Keratinocyte (primary cell): Measurements from ENCODE around the gene EIF3A. TPM values are rescaled to one million over a fixed set of nuclear protein-coding genes. Genes with fewer than 3 reads are reported as not detected.
A peak's percentile ranks its signal among the peaks of the same experiment; 100 is the strongest.

Source experiments
- DNase-seq: peaks from one replicate; pipeline ENCODE4 v3.0.0-alpha.2; 2011; ENCODE audit warnings: low read depth, missing footprints, low spot score
- FAIRE-seq: peaks from 2 replicates; lab custom pipeline; 2011; peaks lifted over from hg19 to GRCh38; lab: Jason Lieb, UNC
- H2AFZ ChIP-seq: 2 replicates; pipeline ENCODE4 v1.6.0; 2012; ENCODE audit warnings: low read length, control low read depth, inconsistent platforms; ENCODE audit not compliant: control insufficient read depth
- H3K27ac ChIP-seq: 2 replicates; pipeline ENCODE4 v1.5.1; 2011; ENCODE audit warnings: low read length; ENCODE audit not compliant: control insufficient read depth, insufficient read depth
- H3K27me3 ChIP-seq: 3 replicates; pipeline ENCODE4 v1.6.0; 2011; ENCODE audit warnings: low read length; ENCODE audit not compliant: control insufficient read depth, insufficient read depth; ENCODE audit errors: extremely low read depth
- H3K36me3 ChIP-seq, 2 experiments: 2 replicates in 1 of 2; 3 replicates in 1 of 2; pipeline ENCODE4 v1.5.1; 2011; ENCODE audit warnings: low read length in 2 of 2, mild to moderate bottlenecking in 1 of 2; ENCODE audit not compliant: control insufficient read depth in 2 of 2, insufficient read depth in 2 of 2; ENCODE audit errors: extremely low read depth in 1 of 2
- H3K4me1 ChIP-seq: 3 replicates; pipeline ENCODE4 v1.5.1; 2011; ENCODE audit warnings: low read length; ENCODE audit not compliant: control insufficient read depth, insufficient read depth; ENCODE audit errors: extremely low read depth
- H3K4me2 ChIP-seq: 3 replicates; pipeline ENCODE4 v1.6.0; 2011; ENCODE audit warnings: low read depth, low read length; ENCODE audit not compliant: control insufficient read depth, insufficient read depth; ENCODE audit errors: extremely low read depth
- H3K4me3 ChIP-seq, 3 experiments: fragments of 200-600 bp in 1 of 3; sonication (generic) in 1 of 3; 2 replicates in 2 of 3; 3 replicates in 1 of 3; pipeline ENCODE4 v1.5.1; 2011 to 2016; ENCODE audit warnings: low read length in 3 of 3, mild to moderate bottlenecking in 3 of 3, control low read depth in 2 of 3, inconsistent platforms in 1 of 3, low read depth in 1 of 3, mixed read lengths in 1 of 3, mixed run types in 1 of 3, moderate library complexity in 1 of 3; ENCODE audit not compliant: control insufficient read depth in 2 of 3, insufficient read depth in 2 of 3; ENCODE audit errors: extremely low read depth in 1 of 3
- H3K79me2 ChIP-seq: 2 replicates; pipeline ENCODE4 v1.6.0; 2012; ENCODE audit warnings: low read length; ENCODE audit not compliant: control insufficient read depth, insufficient read depth
- H3K9ac ChIP-seq: 3 replicates; pipeline ENCODE4 v1.6.0; 2011; ENCODE audit warnings: low read length; ENCODE audit not compliant: control insufficient read depth, insufficient read depth; ENCODE audit errors: extremely low read depth
- H3K9me1 ChIP-seq: 3 replicates; pipeline ENCODE4 v1.6.0; 2011; ENCODE audit warnings: low read length; ENCODE audit not compliant: control insufficient read depth, insufficient read depth; ENCODE audit errors: extremely low read depth
- H3K9me3 ChIP-seq: 2 replicates; pipeline ENCODE4 v1.5.1; 2012; ENCODE audit warnings: low read depth, low read length; ENCODE audit not compliant: control insufficient read depth
- H4K20me1 ChIP-seq: 3 replicates; pipeline ENCODE4 v1.6.0; 2011; ENCODE audit warnings: low read length; ENCODE audit not compliant: control insufficient read depth, insufficient read depth; ENCODE audit errors: extremely low read depth
- CTCF ChIP-seq, 3 experiments: IDR thresholded peaks in 1 of 3; conservative IDR thresholded peaks in 1 of 3; optimal IDR thresholded peaks in 1 of 3; 2 replicates in 2 of 3; 3 replicates in 1 of 3; pipeline versions ENCODE3 to v1.5.1; 2011; ENCODE audit warnings: low read length in 3 of 3, mild to moderate bottlenecking in 3 of 3, moderate library complexity in 2 of 3, control low read depth in 1 of 3, inconsistent platforms in 1 of 3; ENCODE audit not compliant: insufficient read depth in 2 of 3; ENCODE audit errors: extremely low read depth in 1 of 3
- EZH2 ChIP-seq: IDR thresholded peaks from one replicate; pipeline ENCODE4 v1.6.1; 2012; ENCODE audit warnings: inconsistent platforms, mild to moderate bottlenecking, low read length, moderate library complexity
- dilution Hi-C: fragments of 300-500 bp; cut with MboI; formaldehyde crosslinking; loops from one replicate; pipeline ENCODE4 v1.7.0; 2020; ENCODE audit warnings: low sequenced_read_pairs; ENCODE audit not compliant: extremely low pct_ligation_motif_present
- polyA plus RNA-seq, 5 experiments: library from polyadenylated mRNA; depleted of rRNA in 3 of 5; stranded (reverse) in 3 of 5; stranded (forward) in 1 of 5; unstranded in 1 of 5; fragments of >200 nt; gene quantifications; 1 replicate in 1 of 5; 2 replicates in 3 of 5; 3 replicates in 1 of 5; pipeline versions ENCODE4 v1.2.1 to v1.2.3, GENCODE V29; 2011 to 2012; ENCODE audit warnings: missing spikeins in 2 of 5, low read depth in 1 of 5, low replicate concordance in 1 of 5

Gene EIF3A
- polyA plus RNA-seq, 1 donor (not counting 4 experiments of a cell fraction or from before 2014, with no cell fraction given), result 84.4 TPM

GRCh38 chr10:119060107-119060506, 20.5 kb downstream of the EIF3A start:
- no peak overlapping the region for H3K4me3 ChIP-seq
- dilution Hi-C loops, result no loop called here
- H4K20me1 ChIP-seq, result peaks cover 2% of the 10 kb centered on the region
- no peak for TF ChIP-seq EZH2
- TF ChIP-seq CTCF (optimal IDR thresholded peaks at IDR 0.05 in 1 of 3, IDR thresholded peaks at IDR 0.05 in 1 of 3, conservative IDR thresholded peaks at IDR 0.05 in 1 of 3; ENCODE audit: extremely low read depth in 1 of 3, insufficient read depth in 2 of 3, low read length in 3 of 3), result no peak
- no peak overlapping the region for H3K9ac ChIP-seq
- peaks cover 80% of the 10 kb centered on the region for H3K79me2 ChIP-seq
- peaks cover 41 to 61% of the 10 kb centered on the region in 2 experiments for H3K36me3 ChIP-seq
- H3K9me3 ChIP-seq, result no peaks in the 10 kb centered on the region
- H3K4me1 ChIP-seq, result no peaks in the 10 kb centered on the region
- H3K27me3 ChIP-seq, result no peaks in the 10 kb centered on the region
- DNase-seq, result no peak
- no peaks in the 10 kb centered on the region for H3K9me1 ChIP-seq
- no peak overlapping the region for H2AFZ ChIP-seq
- H3K27ac ChIP-seq, result no peak overlapping the region
- no peak overlapping the region for H3K4me2 ChIP-seq
- FAIRE-seq, result no peak

- DNase-seq, result no peak
Measured at GRCh38 chr10:119059557-119059956, 21.1 kb downstream of the EIF3A start.

More at GRCh38 chr10:119059557-119059956, 21.1 kb downstream of the EIF3A start:
- H3K4me2 ChIP-seq, result no peak overlapping the region
- peaks cover 39 to 56% of the 10 kb centered on the region in 2 experiments for H3K36me3 ChIP-seq
- H3K27me3 ChIP-seq, result no peaks in the 10 kb centered on the region
- TF ChIP-seq EZH2 (no peak), CTCF (optimal IDR thresholded peaks at IDR 0.05 in 1 of 3, IDR thresholded peaks at IDR 0.05 in 1 of 3, conservative IDR thresholded peaks at IDR 0.05 in 1 of 3; ENCODE audit: extremely low read depth in 1 of 3, insufficient read depth in 2 of 3, low read length in 3 of 3) (no peak)
- no peak overlapping the region for H3K9ac ChIP-seq
- peaks cover 80% of the 10 kb centered on the region for H3K79me2 ChIP-seq
- dilution Hi-C loops, result no loop called here
- peak; percentile 61 for FAIRE-seq
- H3K9me1 ChIP-seq, result no peaks in the 10 kb centered on the region
- H4K20me1 ChIP-seq, result peaks cover 2% of the 10 kb centered on the region
- no peaks in the 10 kb centered on the region for H3K4me1 ChIP-seq
- no peak overlapping the region for H3K4me3 ChIP-seq
- H2AFZ ChIP-seq, result no peak overlapping the region
- H3K27ac ChIP-seq, result no peak overlapping the region
- H3K9me3 ChIP-seq, result no peaks in the 10 kb centered on the region
